Trophoblast cell (in vitro differentiated cells and primary cell): Measurements from ENCODE around the gene CCNB1.
A peak's percentile ranks its signal among the peaks of the same experiment; 100 is the strongest.

Experiments used
- DNase-seq, 2 donors: peaks; one replicate each; pipeline ENCODE4 v3.0.0-alpha.2; 2016
- H2AFZ ChIP-seq: 2 replicates; pipeline ENCODE4 v1.6.1; 2013; ENCODE audit warnings: low read length, moderate library complexity, mild to moderate bottlenecking; ENCODE audit not compliant: insufficient read depth, poor library complexity
- H2AK5ac ChIP-seq: 2 replicates; pipeline ENCODE4 v1.6.1; 2013; ENCODE audit warnings: mild to moderate bottlenecking, low read length
- H2BK120ac ChIP-seq: 2 replicates; pipeline ENCODE4 v1.6.1; 2013; ENCODE audit warnings: low read length, mild to moderate bottlenecking, moderate library complexity; ENCODE audit not compliant: insufficient read depth, poor library complexity
- H2BK12ac ChIP-seq: 2 replicates; pipeline ENCODE4 v1.6.1; 2013; ENCODE audit warnings: mild to moderate bottlenecking, low read length, moderate library complexity
- H2BK5ac ChIP-seq: 2 replicates; pipeline ENCODE4 v1.6.1; 2013; ENCODE audit warnings: low read length, low read depth, moderate library complexity, mild to moderate bottlenecking; ENCODE audit not compliant: poor library complexity
- H3K14ac ChIP-seq: 2 replicates; pipeline ENCODE4 v1.6.1; 2013; ENCODE audit warnings: mild to moderate bottlenecking, low read length
- H3K18ac ChIP-seq: 2 replicates; pipeline ENCODE4 v1.6.1; 2013; ENCODE audit warnings: mild to moderate bottlenecking, low read length
- H3K23ac ChIP-seq: 2 replicates; pipeline ENCODE4 v1.6.1; 2013; ENCODE audit warnings: low read length
- H3K27ac ChIP-seq: 2 replicates; pipeline ENCODE4 v1.5.1; 2013; ENCODE audit warnings: low read depth, mild to moderate bottlenecking, inconsistent platforms, low read length, moderate library complexity
- H3K27me3 ChIP-seq: 2 replicates; pipeline ENCODE4 v1.6.1; 2013; ENCODE audit warnings: inconsistent platforms, mild to moderate bottlenecking, low read length, moderate library complexity; ENCODE audit not compliant: insufficient read depth
- H3K36me3 ChIP-seq, 2 experiments: 1 replicate in 1 of 2; 2 replicates in 1 of 2; pipeline ENCODE4 v1.6.1; 2013; ENCODE audit warnings: low read length in 2 of 2, mild to moderate bottlenecking in 2 of 2, moderate library complexity in 1 of 2; ENCODE audit not compliant: insufficient read depth in 2 of 2, control insufficient read depth in 1 of 2
- H3K4ac ChIP-seq: 2 replicates; pipeline ENCODE4 v1.6.1; 2013; ENCODE audit warnings: low read depth, mild to moderate bottlenecking, low read length, moderate library complexity
- H3K4me1 ChIP-seq, 2 experiments: 1 replicate in 1 of 2; 2 replicates in 1 of 2; pipeline ENCODE4 v1.6.1; 2013; ENCODE audit warnings: low read length in 2 of 2, mild to moderate bottlenecking in 2 of 2, moderate library complexity in 1 of 2; ENCODE audit not compliant: insufficient read depth in 2 of 2, control insufficient read depth in 1 of 2
- H3K4me2 ChIP-seq: 2 replicates; pipeline ENCODE4 v1.6.1; 2013; ENCODE audit warnings: inconsistent platforms, mild to moderate bottlenecking, low read length, moderate library complexity
- H3K4me3 ChIP-seq: 2 replicates; pipeline ENCODE4 v1.5.1; 2013; ENCODE audit warnings: mild to moderate bottlenecking, low read depth, low read length, inconsistent platforms
- H3K79me1 ChIP-seq: one replicate; pipeline ENCODE4 v1.6.1; 2013; ENCODE audit warnings: low read length
- H3K79me2 ChIP-seq: 2 replicates; pipeline ENCODE4 v1.6.1; 2013; ENCODE audit warnings: low read length, mild to moderate bottlenecking; ENCODE audit not compliant: control insufficient read depth, insufficient read depth, poor library complexity
- H3K9ac ChIP-seq: 2 replicates; pipeline ENCODE4 v1.6.1; 2013; ENCODE audit warnings: mild to moderate bottlenecking, low read length
- H3K9me3 ChIP-seq: 2 replicates; pipeline ENCODE4 v1.6.1; 2013; ENCODE audit warnings: low read depth, mild to moderate bottlenecking, control low read depth, inconsistent platforms, low read length; ENCODE audit not compliant: insufficient read depth
- H4K12ac ChIP-seq: 2 replicates; pipeline ENCODE4 v1.6.1; 2013; ENCODE audit warnings: low read depth, mild to moderate bottlenecking, low read length, moderate library complexity
- H4K8ac ChIP-seq: 2 replicates; pipeline ENCODE4 v1.6.1; 2013; ENCODE audit warnings: low read depth, mild to moderate bottlenecking, low read length, moderate library complexity
- H4K91ac ChIP-seq: one replicate; pipeline ENCODE4 v1.6.1; 2013; ENCODE audit warnings: low read depth, mild to moderate bottlenecking, low read length, moderate library complexity
- WGBS: extraction: QIAGEN DNeasy Blood & Tissue Kit; methylation state at CpG from one replicate; pipeline ENCODE4 v1.1.7; 2013; ENCODE audit warnings: missing lambda C conversion rate; ENCODE audit not compliant: insufficient read length, insufficient coverage; ENCODE audit errors: extremely low coverage; 5-methylcytosine and 5-hydroxymethylcytosine counted together

The CCNB1 gene

GRCh38 chr5:69213513-69214215 lies 46.7 kb downstream of the CCNB1 start:
- H3K79me1 ChIP-seq, result peaks cover 4% of the 10 kb centered on the region
- no peak overlapping the region for H4K8ac ChIP-seq
- no peaks in the 10 kb centered on the region for H3K4me1 ChIP-seq
- no peak overlapping the region for H3K4ac ChIP-seq
- no peak overlapping the region for H3K14ac ChIP-seq
- DNase-seq, result peak; percentile 13 to 59
- peak overlapping the region; percentile 55 for H2BK5ac ChIP-seq
- no peak overlapping the region for H3K4me3 ChIP-seq
- no peaks in the 10 kb centered on the region for H3K9me3 ChIP-seq
- H3K36me3 ChIP-seq, result peaks cover 2 to 3% of the 10 kb centered on the region in 2 experiments
- H4K12ac ChIP-seq, result no peak overlapping the region
- no peak overlapping the region for H3K27ac ChIP-seq
- no peak overlapping the region for H3K23ac ChIP-seq
- peak overlapping the region; percentile 62 for H4K91ac ChIP-seq
- H3K18ac ChIP-seq, result no peak overlapping the region
- H3K27me3 ChIP-seq, result no peaks in the 10 kb centered on the region
- no peak overlapping the region for H2BK12ac ChIP-seq
- no peak overlapping the region for H3K4me2 ChIP-seq
- no peak overlapping the region for H2BK120ac ChIP-seq
- no peak overlapping the region for H2AFZ ChIP-seq
- H3K79me2 ChIP-seq, result peaks cover 3% of the 10 kb centered on the region
- no peak overlapping the region for H2AK5ac ChIP-seq
- H3K9ac ChIP-seq, result no peak overlapping the region
- no CpG with 5 or more reads among the region's 4 CpGs for WGBS

- Histone ChIP-seq H3K4me3 (no peak overlapping the region), H3K14ac (no peak overlapping the region), H2BK120ac (no peak overlapping the region), H3K27me3 (no peaks in the 10 kb centered on the region), H3K9me3 (no peaks in the 10 kb centered on the region), H2AFZ (no peak overlapping the region), H4K8ac (peak overlapping the region; percentile 28), H3K4me2 (peak overlapping the region; percentile 84), H3K27ac (no peak overlapping the region), H3K9ac (no peak overlapping the region), H3K79me2 (peaks cover 3% of the 10 kb centered on the region), H2BK5ac (no peak overlapping the region), H4K91ac (no peak overlapping the region), H2AK5ac (no peak overlapping the region), H4K12ac (no peak overlapping the region), H3K4me1 (no peaks in the 10 kb centered on the region), H3K18ac (no peak overlapping the region), H2BK12ac (no peak overlapping the region), H3K23ac (no peak overlapping the region), H3K4ac (no peak overlapping the region), H3K79me1 (peaks cover 4% of the 10 kb centered on the region), H3K36me3 (peaks cover 0 to 3% of the 10 kb centered on the region in 2 experiments)
- peak in 1 of 2 donors; percentile 20 for DNase-seq
- no CpG with 5 or more reads among the region's 6 CpGs for WGBS
Measured at GRCh38 chr5:69217151-69217511, 50.2 kb downstream of the CCNB1 start.

GRCh38 chr5:69217548-69218526 lies 50.9 kb downstream of the CCNB1 start:
- Histone ChIP-seq H3K23ac (no peak overlapping the region), H3K4me3 (peak overlapping the region; percentile 99), H3K9ac (peak overlapping the region; percentile 96), H3K4me2 (peak overlapping the region; percentile 84), H2BK12ac (peak overlapping the region; percentile 76), H2AFZ (peak overlapping the region; percentile 96), H4K12ac (peak overlapping the region; percentile 89), H3K27me3 (no peaks in the 10 kb centered on the region), H3K4ac (peak overlapping the region; percentile 91), H3K18ac (peak overlapping the region; percentile 98), H3K4me1 (no peaks in the 10 kb centered on the region), H3K14ac (peak overlapping the region; percentile 98), H2BK120ac (peak overlapping the region; percentile 96), H3K36me3 (peaks cover 0 to 3% of the 10 kb centered on the region in 2 experiments), H4K8ac (peak overlapping the region; percentile 97), H3K9me3 (no peaks in the 10 kb centered on the region), H3K79me1 (peaks cover 4% of the 10 kb centered on the region), H3K79me2 (peaks cover 3% of the 10 kb centered on the region), H4K91ac (peak overlapping the region; percentile 99), H2AK5ac (peak overlapping the region; percentile 84), H2BK5ac (peak overlapping the region; percentile 89), H3K27ac (peak overlapping the region; percentile 79)
- no CpG with 5 or more reads among the region's 73 CpGs for WGBS
- DNase-seq, result peak; percentile 87 to 89

GRCh38 chr5:69219939-69220338 lies 53.0 kb downstream of the CCNB1 start:
- H2AFZ ChIP-seq, result no peak overlapping the region
- no peak overlapping the region for H3K4me2 ChIP-seq
- no peak overlapping the region for H2BK5ac ChIP-seq
- no peak overlapping the region for H2BK120ac ChIP-seq
- no peak overlapping the region for H3K9ac ChIP-seq
- no peaks in the 10 kb centered on the region for H3K27me3 ChIP-seq
- H3K36me3 ChIP-seq, result peaks cover 2 to 3% of the 10 kb centered on the region in 2 experiments
- H4K91ac ChIP-seq, result no peak overlapping the region
- H3K4me1 ChIP-seq, result no peaks in the 10 kb centered on the region
- DNase-seq, result no peak
- no peak overlapping the region for H3K23ac ChIP-seq
- H3K79me1 ChIP-seq, result peaks cover 4% of the 10 kb centered on the region
- H3K18ac ChIP-seq, result no peak overlapping the region
- no peak overlapping the region for H2BK12ac ChIP-seq
- H3K79me2 ChIP-seq, result peaks cover 3% of the 10 kb centered on the region
- H3K14ac ChIP-seq, result no peak overlapping the region
- no peak overlapping the region for H2AK5ac ChIP-seq
- no peak overlapping the region for H4K8ac ChIP-seq
- no peak overlapping the region for H3K27ac ChIP-seq
- H3K4ac ChIP-seq, result no peak overlapping the region
- H3K4me3 ChIP-seq, result no peak overlapping the region
- H4K12ac ChIP-seq, result no peak overlapping the region
- no peaks in the 10 kb centered on the region for H3K9me3 ChIP-seq
